ENCODE data around the gene NSUN5. TPM values are rescaled to one million over a fixed set of nuclear protein-coding genes. Genes with fewer than 3 reads are reported as not detected.
"Not testable (repeated sequence)": the region's sequence is repeated elsewhere in the genome, so short reads cannot be mapped to it uniquely, and the experiment has no call there.

NSUN5 gene
- total RNA-seq, 1 experiment from 2014 or later: 64.0 TPM

DNA sequence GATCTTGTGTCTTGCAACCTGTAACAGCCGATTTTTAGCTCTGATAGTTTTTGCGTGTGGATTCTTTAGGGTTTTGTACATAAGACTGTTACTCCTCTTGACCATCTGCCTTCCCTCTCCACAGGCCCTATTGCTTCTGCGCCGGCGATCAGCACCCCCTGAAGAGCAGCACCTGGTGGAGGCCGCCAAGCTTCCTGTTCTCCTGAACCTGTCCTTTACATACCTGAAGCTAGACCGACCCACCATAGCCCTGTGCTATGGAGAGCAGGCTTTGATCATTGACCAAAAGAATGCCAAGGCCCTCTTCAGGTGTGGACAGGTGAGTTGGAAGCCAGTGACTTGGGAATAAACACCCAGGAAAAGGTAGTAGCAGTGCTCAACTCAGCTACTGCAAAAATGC lies 31.9 kb upstream of the NSUN5 start:
- no peak for DNase-seq (ENCODE audit: low read depth in 1 of 2, low spot score in 2 of 2)

DNA sequence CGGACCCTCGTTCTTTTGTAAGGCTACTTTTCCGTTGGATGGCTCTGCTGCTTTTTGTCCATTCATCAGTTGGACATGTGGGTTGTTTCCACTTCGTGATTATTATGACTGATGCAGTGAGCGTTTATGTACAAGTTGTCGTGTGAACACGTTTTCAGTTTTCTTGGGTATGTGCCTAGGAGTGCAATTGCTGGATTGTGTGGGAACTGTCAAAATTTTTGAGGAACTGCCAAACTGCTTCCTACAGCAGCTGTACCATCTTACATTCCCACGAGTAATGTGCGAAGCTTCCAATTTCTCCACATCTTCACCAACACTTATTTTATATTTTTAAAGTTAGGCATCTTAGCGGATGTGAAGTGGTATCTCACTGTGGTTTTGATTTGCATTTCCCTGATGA lies 29.7 kb upstream of the NSUN5 start:
- Histone ChIP-seq H3K4me3 (no peak overlapping the region), H3K27me3 (replicated peaks) (no peaks in the 10 kb centered on the region), H3K27ac (no peak overlapping the region), H3K9me3 (replicated peaks) (no peaks in the 10 kb centered on the region), H3K4me1 (replicated peaks) (peaks cover 7% of the 10 kb centered on the region), H3K36me3 (no peaks in the 10 kb centered on the region)
- no peak for DNase-seq (ENCODE audit: low read depth in 1 of 2, low spot score in 2 of 2)

More for the DNA sequence above, 31.9 kb upstream of the NSUN5 start:
- H3K4me3 ChIP-seq: no peak overlapping the region
- H3K36me3 ChIP-seq: no peaks in the 10 kb centered on the region
- no peak overlapping the region for H3K27ac ChIP-seq
- H3K4me1 ChIP-seq (replicated peaks): peaks cover 7% of the 10 kb centered on the region
- no peaks in the 10 kb centered on the region for H3K9me3 ChIP-seq (replicated peaks)
- H3K27me3 ChIP-seq (replicated peaks): no peaks in the 10 kb centered on the region

DNA sequence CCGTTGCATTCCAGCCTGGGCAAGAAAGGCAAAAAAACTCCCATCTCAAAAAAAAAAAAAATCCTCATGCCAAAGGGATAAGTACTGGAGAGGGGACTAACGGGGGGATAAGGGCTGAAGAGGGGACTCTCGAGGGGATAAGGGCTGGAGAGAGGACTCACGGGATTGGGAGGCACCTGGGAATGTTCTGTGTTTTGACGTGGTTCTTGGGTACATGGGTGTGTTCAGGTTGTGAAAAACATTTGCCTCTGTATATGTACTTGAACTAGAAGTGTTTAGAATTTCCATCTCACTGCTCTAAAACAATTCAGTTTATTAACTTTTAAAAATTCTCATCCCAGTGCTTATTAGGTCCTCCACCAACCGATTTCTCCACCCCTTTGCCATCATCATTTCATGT lies 23.8 kb upstream of the NSUN5 start:
- Histone ChIP-seq H3K36me3 (no peaks in the 10 kb centered on the region), H3K27me3 (replicated peaks) (no peaks in the 10 kb centered on the region), H3K27ac (no peak overlapping the region), H3K9me3 (replicated peaks) (no peaks in the 10 kb centered on the region), H3K4me3 (no peak overlapping the region), H3K4me1 (replicated peaks) (0 out of 2 replicates have a peak, but pooled peaks cover 4% of the 10 kb centered on the region)
- DNase-seq (ENCODE audit: low read depth in 1 of 2, low spot score in 2 of 2): no peak

DNA sequence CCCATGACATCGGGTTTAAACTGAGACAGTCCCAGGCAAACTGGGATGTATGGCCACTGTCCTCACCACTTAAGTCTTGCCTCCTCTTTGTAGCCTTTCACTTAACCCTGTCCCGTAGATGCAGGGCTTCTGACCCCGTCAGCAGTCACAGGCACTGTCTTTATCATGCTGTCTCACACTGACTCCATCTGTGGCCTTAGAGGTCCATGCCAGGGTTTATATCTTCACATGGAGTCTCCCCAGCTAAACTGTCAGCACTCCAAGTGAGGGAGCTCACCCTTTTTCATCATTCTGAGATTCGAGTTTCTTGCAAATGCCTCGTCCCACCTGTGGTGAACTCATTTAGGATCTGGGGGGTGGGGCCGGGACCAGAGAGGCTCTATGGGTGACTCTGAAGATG lies 22.1 kb upstream of the NSUN5 start:
- Histone ChIP-seq H3K9me3 (replicated peaks) (no peaks in the 10 kb centered on the region), H3K4me3 (no peak overlapping the region), H3K27me3 (replicated peaks) (no peaks in the 10 kb centered on the region), H3K36me3 (no peaks in the 10 kb centered on the region), H3K27ac (no peak overlapping the region), H3K4me1 (replicated peaks) (0 out of 2 replicates have a peak, but pooled peaks cover 4% of the 10 kb centered on the region)
- no peak for DNase-seq (ENCODE audit: low read depth in 1 of 2, low spot score in 2 of 2)

DNA sequence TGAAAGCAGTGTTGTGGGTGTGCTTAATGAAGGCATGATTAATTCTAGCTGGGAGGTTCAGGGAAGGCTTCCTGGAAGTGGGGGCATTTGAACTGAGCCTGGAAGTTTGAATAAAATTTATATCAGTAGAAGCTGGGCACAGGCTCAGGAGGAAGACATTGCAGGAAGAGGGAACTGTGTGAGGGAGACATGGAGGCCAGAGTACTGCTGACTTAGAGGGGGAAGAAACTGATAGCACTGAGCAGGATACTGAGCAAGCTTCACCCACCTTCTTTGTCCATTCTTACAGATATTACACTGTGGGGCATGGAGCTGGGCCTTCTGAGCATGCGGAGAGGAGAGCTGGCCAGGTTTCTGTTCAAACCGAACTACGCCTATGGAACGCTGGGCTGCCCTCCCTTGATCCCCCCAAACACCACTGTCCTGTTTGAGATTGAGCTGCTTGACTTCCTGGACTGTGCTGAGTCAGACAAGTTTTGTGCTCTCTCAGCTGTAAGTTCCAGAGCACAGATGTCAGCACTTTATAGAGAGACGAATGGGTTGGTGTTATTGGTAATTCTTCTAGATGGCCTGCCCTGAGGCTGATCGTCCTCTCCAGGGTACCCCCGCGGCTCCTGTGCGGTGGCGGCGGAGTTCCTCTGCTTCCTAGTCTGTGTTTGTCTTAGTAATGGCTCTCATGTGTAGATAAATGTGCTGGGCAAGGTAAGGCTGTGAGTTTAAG lies 21.4 kb upstream of the NSUN5 start:
- no peak overlapping the region for H3K27ac ChIP-seq
- H3K4me1 ChIP-seq (replicated peaks): 0 out of 2 replicates have a peak, but pooled peaks cover 4% of the 10 kb centered on the region
- peak in 1 of 2 experiments; percentile 16 for DNase-seq (ENCODE audit: low read depth in 1 of 2, low spot score in 2 of 2)
- H3K27me3 ChIP-seq (replicated peaks): no peaks in the 10 kb centered on the region
- H3K4me3 ChIP-seq: no peak overlapping the region
- no peaks in the 10 kb centered on the region for H3K36me3 ChIP-seq
- no peaks in the 10 kb centered on the region for H3K9me3 ChIP-seq (replicated peaks)

DNA sequence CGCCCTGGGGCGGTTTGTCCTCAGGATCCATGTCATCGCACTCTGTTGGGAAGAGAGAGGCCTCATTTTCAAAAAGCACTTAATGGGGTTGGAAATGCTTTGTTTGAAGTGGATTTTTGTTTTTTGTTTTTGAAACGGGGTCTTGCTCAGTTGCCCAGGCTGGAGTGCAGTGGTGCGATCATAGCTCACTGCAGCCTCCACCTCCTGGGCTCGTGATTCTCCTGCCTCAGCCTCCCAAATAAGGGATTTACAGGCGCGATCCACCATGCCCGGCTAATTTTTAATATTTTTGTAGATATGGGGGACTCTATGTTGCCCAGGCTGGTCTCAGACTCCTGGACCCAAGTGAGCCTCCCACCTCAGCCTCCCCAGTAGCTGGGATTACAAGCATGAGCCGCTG lies 20.1 kb upstream of the NSUN5 start:
- Histone ChIP-seq H3K9me3 (replicated peaks) (no peaks in the 10 kb centered on the region), H3K36me3 (no peaks in the 10 kb centered on the region), H3K4me3 (no peak overlapping the region), H3K27me3 (replicated peaks) (no peaks in the 10 kb centered on the region), H3K27ac (no peak overlapping the region), H3K4me1 (replicated peaks) (0 out of 2 replicates have a peak, but pooled peaks cover 4% of the 10 kb centered on the region)
- no peak for DNase-seq (ENCODE audit: low read depth in 1 of 2, low spot score in 2 of 2)

DNA sequence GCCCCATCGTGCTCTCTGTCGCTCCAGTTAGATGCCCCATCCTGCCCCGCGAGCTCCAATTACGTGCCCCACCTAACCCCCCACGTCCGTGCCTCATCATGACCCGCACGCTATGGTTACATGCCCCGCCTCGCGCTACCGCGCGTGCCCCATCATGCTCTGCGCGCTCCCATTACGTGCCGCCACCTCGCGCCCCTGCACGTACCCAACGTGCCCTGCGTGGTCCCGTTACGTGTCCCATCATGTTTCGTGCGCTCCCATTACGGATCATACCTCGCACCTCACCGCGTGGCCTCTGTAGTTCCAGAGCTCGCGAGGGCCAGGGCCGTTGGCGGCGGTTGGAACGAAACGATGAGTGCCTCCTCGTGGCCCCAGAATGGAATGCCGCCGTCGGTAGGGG lies 19.3 kb upstream of the NSUN5 start, which contains the start of the genes FKBP6 and TRIM50:
FKBP6 (plus strand) TSS at position 240 of the 400 bp plus-strand sequence. CDS start 268 bp downstream, outside the sequence.
TRIM50 (minus strand) TSS at position 161 of the 400 bp plus-strand sequence. CDS start 3,295 bp downstream, outside the sequence.
- H3K4me3 ChIP-seq; H3K27me3 ChIP-seq (replicated peaks); H3K4me1 ChIP-seq (replicated peaks); H3K36me3 ChIP-seq; H3K27ac ChIP-seq; DNase-seq (ENCODE audit: low read depth in 1 of 2, low spot score in 2 of 2); H3K9me3 ChIP-seq (replicated peaks): not testable (repeated sequence)

DNA sequence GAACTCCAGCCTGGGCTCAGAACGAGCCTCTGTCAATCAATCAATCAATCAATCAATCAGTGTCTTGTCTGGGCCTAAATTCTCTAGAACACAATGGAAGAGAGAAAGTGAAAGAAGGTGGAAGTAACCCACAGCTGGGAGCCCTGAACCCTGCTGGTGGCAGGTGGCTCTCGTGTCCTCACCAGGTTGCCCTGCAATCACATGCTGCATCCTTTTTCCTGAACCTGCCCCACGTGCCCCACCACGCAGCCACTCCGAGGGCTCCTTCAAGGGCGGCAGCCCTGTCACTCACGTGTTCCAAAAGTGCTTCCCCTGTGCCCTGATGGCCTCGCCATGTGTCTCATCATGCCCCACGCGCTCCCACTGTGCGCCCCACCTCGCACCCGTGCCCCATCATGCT lies 18.8 kb upstream of the NSUN5 start:
- not testable (repeated sequence) for DNase-seq (ENCODE audit: low read depth in 1 of 2, low spot score in 2 of 2); H3K27me3 ChIP-seq (replicated peaks); H3K36me3 ChIP-seq; H3K4me3 ChIP-seq; H3K9me3 ChIP-seq (replicated peaks); H3K27ac ChIP-seq; H3K4me1 ChIP-seq (replicated peaks)

DNA sequence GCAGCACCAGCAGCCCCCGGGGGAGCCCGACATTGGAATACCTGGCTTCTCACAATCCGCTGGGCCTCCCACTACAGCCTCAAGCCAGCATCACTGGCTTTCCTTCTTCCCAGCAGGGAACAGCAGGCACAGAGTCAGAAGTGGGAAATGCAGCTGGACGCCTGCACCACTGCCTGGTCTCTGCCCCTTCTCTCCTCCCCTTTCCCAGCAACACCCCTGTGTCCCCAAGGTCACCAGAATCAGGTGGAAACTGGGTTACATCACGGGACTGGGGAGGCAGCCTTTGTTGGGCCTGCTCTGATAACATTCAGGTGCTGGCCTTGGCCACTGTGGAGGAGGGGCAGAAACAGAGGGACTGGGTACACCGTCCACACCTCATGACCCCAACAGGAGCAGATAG lies 16.8 kb upstream of the NSUN5 start:
- not testable (repeated sequence) for H3K4me3 ChIP-seq; H3K9me3 ChIP-seq (replicated peaks); DNase-seq (ENCODE audit: low read depth in 1 of 2, low spot score in 2 of 2); H3K4me1 ChIP-seq (replicated peaks); H3K27me3 ChIP-seq (replicated peaks); H3K27ac ChIP-seq; H3K36me3 ChIP-seq

DNA sequence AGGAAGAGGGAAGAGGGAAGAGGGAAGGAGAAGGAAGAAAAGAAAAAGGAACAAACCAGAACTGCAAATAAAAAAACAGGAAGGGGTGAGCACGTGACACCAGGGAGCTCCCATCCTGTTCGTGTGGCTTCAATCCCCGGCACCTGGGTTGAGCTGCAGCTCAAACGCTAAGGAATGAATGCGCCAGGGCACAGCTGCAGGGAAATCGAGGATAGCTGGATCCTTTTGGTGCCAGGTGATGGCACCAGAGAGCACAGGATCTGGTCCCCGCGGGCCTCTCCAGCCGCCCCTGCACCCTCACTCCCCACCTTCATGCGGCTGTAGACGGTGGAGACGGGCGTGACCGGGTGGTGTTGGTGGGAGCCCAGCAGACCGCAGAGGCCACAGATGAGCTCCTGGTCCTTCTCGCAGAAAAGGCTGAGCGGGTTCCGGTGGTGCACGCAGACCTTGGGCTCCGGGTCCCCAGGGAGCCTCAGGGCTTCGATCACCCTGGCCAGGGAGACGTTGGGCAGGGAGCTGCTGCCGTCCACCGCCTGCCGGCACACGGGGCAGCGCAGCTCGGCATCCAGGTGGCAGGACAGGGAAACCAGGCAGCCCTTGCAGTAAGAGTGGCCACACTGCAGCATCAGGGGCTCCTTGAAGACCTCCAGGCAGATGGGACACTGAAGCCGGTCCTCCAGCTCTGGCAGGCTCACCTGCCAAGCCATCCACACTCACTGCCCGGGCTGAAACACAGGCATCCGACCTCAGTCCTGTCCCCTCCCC lies 15.6 kb upstream of the NSUN5 start:
- H3K9me3 ChIP-seq (replicated peaks); H3K36me3 ChIP-seq; H3K4me1 ChIP-seq (replicated peaks); H3K27ac ChIP-seq; H3K4me3 ChIP-seq; H3K27me3 ChIP-seq (replicated peaks): not testable (repeated sequence)
- peak; percentile 21 to 54 for DNase-seq (ENCODE audit: low read depth in 1 of 2, low spot score in 2 of 2)

DNA sequence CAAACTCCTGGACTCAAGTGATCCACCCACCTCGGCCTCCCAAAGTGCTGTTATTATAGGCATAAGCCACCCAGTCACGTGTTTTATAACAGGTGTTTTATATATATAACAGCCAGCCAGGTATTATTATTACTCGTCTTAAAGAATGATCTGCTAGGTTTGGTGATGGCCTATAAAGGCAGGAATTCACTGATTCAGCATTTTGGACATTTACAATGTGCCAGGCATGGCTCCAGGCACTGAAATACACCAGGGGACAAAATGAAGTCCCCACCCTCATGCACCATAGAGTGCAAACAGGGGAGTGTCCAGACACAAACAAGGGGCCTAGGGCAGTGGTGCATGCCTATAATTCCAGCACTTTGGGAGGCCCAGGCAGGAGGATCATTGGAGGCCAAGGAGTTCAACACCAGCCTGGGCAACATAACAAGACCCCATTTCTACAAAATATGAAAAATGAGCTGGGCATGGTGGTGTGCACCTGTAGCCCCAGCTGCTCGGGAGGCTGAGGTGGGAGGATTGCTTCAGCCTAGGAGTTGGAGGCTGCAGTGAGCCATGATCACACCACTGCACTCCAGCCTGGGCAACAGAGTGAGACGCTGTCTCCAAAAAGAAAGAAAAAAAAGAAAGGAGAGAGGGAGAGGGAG lies 14.9 kb upstream of the NSUN5 start:
- H3K36me3 ChIP-seq; H3K4me1 ChIP-seq (replicated peaks); DNase-seq (ENCODE audit: low read depth in 1 of 2, low spot score in 2 of 2); H3K4me3 ChIP-seq; H3K27ac ChIP-seq; H3K27me3 ChIP-seq (replicated peaks); H3K9me3 ChIP-seq (replicated peaks): not testable (repeated sequence)

DNA sequence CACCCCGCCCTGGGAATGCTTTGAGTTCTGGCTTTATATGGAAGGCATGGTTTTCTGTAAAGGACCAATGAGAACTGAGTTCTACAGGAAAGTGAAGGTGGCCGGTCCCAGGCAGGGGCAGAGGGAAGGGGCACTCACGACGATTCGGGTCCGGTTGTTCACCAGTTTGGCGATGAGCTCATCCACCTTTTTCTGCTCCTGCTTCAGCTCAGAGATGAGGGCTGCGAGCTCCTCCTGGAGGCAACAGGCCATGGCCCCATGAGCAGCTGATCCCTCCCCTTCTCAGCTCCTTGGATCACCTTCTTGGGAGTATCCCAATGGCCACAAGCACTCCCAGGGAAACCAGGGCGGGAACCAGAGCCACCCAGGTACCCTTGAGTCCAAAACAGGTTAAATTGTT lies 11.4 kb upstream of the NSUN5 start:
- H3K36me3 ChIP-seq; H3K27me3 ChIP-seq (replicated peaks); H3K27ac ChIP-seq; H3K4me1 ChIP-seq (replicated peaks); H3K9me3 ChIP-seq (replicated peaks); H3K4me3 ChIP-seq; DNase-seq (ENCODE audit: low read depth in 1 of 2, low spot score in 2 of 2): not testable (repeated sequence)

DNA sequence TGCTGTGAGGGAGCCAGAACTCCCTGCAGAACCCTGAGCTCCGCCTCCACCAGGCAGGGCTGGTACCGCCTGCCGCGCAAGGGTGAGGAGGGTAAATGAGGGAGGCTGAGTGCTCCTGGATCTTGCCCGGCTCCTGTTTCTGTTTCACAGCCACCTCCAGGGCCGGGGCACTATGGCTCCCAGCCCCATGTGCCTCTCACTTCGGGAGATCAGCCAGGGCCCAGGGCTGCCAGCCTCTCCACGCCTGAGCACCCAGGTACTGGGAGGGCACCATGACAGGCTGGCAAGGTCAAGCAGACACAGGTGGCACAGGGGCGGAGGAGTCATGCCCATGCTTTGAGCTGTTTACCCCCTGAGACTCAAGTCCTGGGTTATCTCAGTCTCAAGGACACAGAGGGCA lies 10.9 kb upstream of the NSUN5 start:
- H3K27me3 ChIP-seq (replicated peaks); H3K36me3 ChIP-seq; H3K4me1 ChIP-seq (replicated peaks); H3K4me3 ChIP-seq; DNase-seq (ENCODE audit: low read depth in 1 of 2, low spot score in 2 of 2); H3K27ac ChIP-seq; H3K9me3 ChIP-seq (replicated peaks): not testable (repeated sequence)

DNA sequence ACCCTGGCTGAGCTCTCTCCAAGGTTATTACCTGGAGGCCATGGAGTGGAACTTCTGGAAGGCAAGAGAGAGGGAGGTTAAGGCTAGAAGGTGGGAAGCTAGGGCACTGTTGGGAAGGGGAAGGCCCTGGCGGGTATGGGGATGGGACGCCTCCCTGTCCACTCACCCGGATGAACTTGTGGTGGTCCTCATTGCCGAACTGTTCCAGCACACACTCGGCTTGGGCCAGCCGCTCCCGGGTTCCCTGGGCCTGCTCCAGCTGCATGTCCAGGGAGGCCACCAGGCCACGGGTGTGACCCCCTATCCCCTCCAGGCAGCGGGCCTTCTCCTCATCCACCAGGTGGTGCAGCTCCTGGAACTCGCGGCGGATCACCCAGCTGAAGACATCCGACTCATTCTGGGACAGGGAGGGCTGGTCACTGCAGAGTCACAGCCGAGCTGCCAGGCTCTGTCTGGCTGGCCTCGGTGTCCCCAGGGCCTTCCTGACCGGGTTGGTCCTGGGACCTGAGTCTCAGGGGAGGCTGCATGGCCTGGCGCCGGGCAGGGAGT lies 10.1 kb upstream of the NSUN5 start:
- H3K4me3 ChIP-seq; H3K4me1 ChIP-seq (replicated peaks); H3K36me3 ChIP-seq; H3K27ac ChIP-seq; H3K27me3 ChIP-seq (replicated peaks); H3K9me3 ChIP-seq (replicated peaks); DNase-seq (ENCODE audit: low read depth in 1 of 2, low spot score in 2 of 2): not testable (repeated sequence)
